HEK293 (cell line): ENCODE measurements around the gene GNAS-AS1.

Experiments used
- CTCF ChIA-PET: fragments of 350-600 bp; formaldehyde crosslinking; extraction: SDS; loops from one replicate; lab custom pipeline; 2021; ENCODE audit warnings: antibody characterized with exemption; lab: Yijun Ruan, JAX
- POLR2A ChIA-PET: fragments of 300-600 bp; formaldehyde crosslinking; extraction: SDS; loops from one replicate; lab custom pipeline; 2020; ENCODE audit warnings: antibody characterized with exemption, inconsistent platforms; lab: Yijun Ruan, JAX
- H3K27ac ChIP-seq: fragments of 200-500 bp; sonication (Bioruptor generic); 2 replicates; pipeline ENCODE4 v1.5.1; 2014; ENCODE audit warnings: low read depth, low read length, control low read depth, inconsistent platforms; ENCODE audit errors: extremely low read depth
- H3K36me3 ChIP-seq, 2 experiments: fragments of 200-500 bp in 1 of 2; sonication (Bioruptor generic) in 1 of 2; 1 replicate in 1 of 2; 2 replicates in 1 of 2; pipeline ENCODE4 v1.5.1; 2014 to 2017; ENCODE audit warnings: inconsistent platforms in 2 of 2, low read length in 2 of 2; ENCODE audit not compliant: control insufficient read depth in 2 of 2, insufficient read depth in 1 of 2
- H3K4me1 ChIP-seq: fragments of 200-500 bp; sonication (Bioruptor generic); 2 replicates; pipeline ENCODE4 v1.5.1; 2014; ENCODE audit warnings: mild to moderate bottlenecking, low read length, inconsistent platforms; ENCODE audit not compliant: control insufficient read depth, insufficient read depth
- H3K4me3 ChIP-seq: 2 replicates; pipeline ENCODE4 v1.5.1; 2011; ENCODE audit warnings: low read depth, mild to moderate bottlenecking, control low read depth, low read length, moderate library complexity
- H3K9me3 ChIP-seq: fragments of 200-500 bp; sonication (Bioruptor generic); 2 replicates; pipeline ENCODE4 v1.5.1; 2014; ENCODE audit warnings: low read depth, low read length, inconsistent platforms; ENCODE audit not compliant: control insufficient read depth, insufficient read depth
- BCL11B ChIP-seq: fragments of 450-650 bp; formaldehyde crosslinking; IDR thresholded peaks from 2 replicates; pipeline ENCODE4 v1.5.1; 2016; ENCODE audit warnings: low read depth, missing biosample characterization, missing genetic modification characterization
- OVOL3 ChIP-seq: fragments of 450-650 bp; formaldehyde crosslinking; IDR thresholded peaks from 2 replicates; pipeline ENCODE4 v1.5.1; 2016; ENCODE audit warnings: missing biosample characterization, missing genetic modification characterization
- PRDM2 ChIP-seq: fragments of 450-650 bp; formaldehyde crosslinking; IDR thresholded peaks from 2 replicates; pipeline ENCODE4 v1.5.1; 2016; ENCODE audit warnings: missing biosample characterization, missing genetic modification characterization, borderline replicate concordance
- REPIN1 ChIP-seq: fragments of 450-650 bp; formaldehyde crosslinking; IDR thresholded peaks from 2 replicates; pipeline ENCODE4 v1.5.1; 2017; ENCODE audit warnings: missing biosample characterization, missing genetic modification characterization, low read depth
- TCF7L2 ChIP-seq: IDR thresholded peaks from 2 replicates; pipeline ENCODE4 v1.6.1; 2011; ENCODE audit warnings: low read depth, mild to moderate bottlenecking, inconsistent platforms, low read length, moderate library complexity, borderline replicate concordance
- ZBTB17 ChIP-seq: fragments of 450-650 bp; formaldehyde crosslinking; IDR thresholded peaks from 2 replicates; pipeline ENCODE4 v1.5.1; 2016; ENCODE audit warnings: missing biosample characterization, missing genetic modification characterization
- ZBTB20 ChIP-seq: fragments of 450-650 bp; formaldehyde crosslinking; IDR thresholded peaks from 2 replicates; pipeline ENCODE4 v1.5.1; 2016; ENCODE audit warnings: missing biosample characterization, missing genetic modification characterization
- ZBTB8A ChIP-seq: fragments of 450-650 bp; formaldehyde crosslinking; IDR thresholded peaks from 2 replicates; pipeline ENCODE4 v1.5.1; 2016; ENCODE audit warnings: missing biosample characterization, missing genetic modification characterization
- ZFP3 ChIP-seq: fragments of 450-650 bp; formaldehyde crosslinking; IDR thresholded peaks from 2 replicates; pipeline ENCODE4 v1.5.1; 2016; ENCODE audit warnings: low read depth, missing biosample characterization, missing genetic modification characterization
- ZFP41 ChIP-seq: fragments of 450-650 bp; formaldehyde crosslinking; IDR thresholded peaks from 2 replicates; pipeline ENCODE4 v1.5.1; 2016; ENCODE audit warnings: missing biosample characterization, missing genetic modification characterization, borderline replicate concordance
- ZIC2 ChIP-seq: fragments of 450-650 bp; formaldehyde crosslinking; IDR thresholded peaks from 2 replicates; pipeline ENCODE4 v1.5.1; 2016; ENCODE audit warnings: missing biosample characterization, missing genetic modification characterization
- ZNF121 ChIP-seq: fragments of 450-650 bp; formaldehyde crosslinking; IDR thresholded peaks from 2 replicates; pipeline ENCODE4 v1.5.1; 2016; ENCODE audit warnings: missing biosample characterization, missing genetic modification characterization
- ZNF202 ChIP-seq: fragments of 450-650 bp; formaldehyde crosslinking; IDR thresholded peaks from 2 replicates; pipeline ENCODE4 v1.5.1; 2016; ENCODE audit warnings: missing biosample characterization, missing genetic modification characterization, borderline replicate concordance
- ZNF214 ChIP-seq: fragments of 450-650 bp; formaldehyde crosslinking; IDR thresholded peaks from 2 replicates; pipeline ENCODE4 v1.5.1; 2017; ENCODE audit warnings: missing biosample characterization, mild to moderate bottlenecking, missing genetic modification characterization, borderline replicate concordance
- ZNF239 ChIP-seq: fragments of 450-650 bp; formaldehyde crosslinking; IDR thresholded peaks from 2 replicates; pipeline ENCODE4 v1.5.1; 2016; ENCODE audit warnings: missing biosample characterization, missing genetic modification characterization
- ZNF24 ChIP-seq: fragments of 450-650 bp; formaldehyde crosslinking; IDR thresholded peaks from 2 replicates; pipeline ENCODE4 v1.5.1; 2016; ENCODE audit warnings: missing biosample characterization, missing genetic modification characterization
- ZNF248 ChIP-seq: fragments of 450-650 bp; formaldehyde crosslinking; IDR thresholded peaks from 2 replicates; pipeline ENCODE4 v1.5.1; 2017; ENCODE audit warnings: missing biosample characterization, missing genetic modification characterization
- ZNF341 ChIP-seq: fragments of 450-650 bp; formaldehyde crosslinking; IDR thresholded peaks from 2 replicates; pipeline ENCODE4; 2016; ENCODE audit warnings: low read depth, missing biosample characterization, missing genetic modification characterization
- ZNF501 ChIP-seq: fragments of 450-650 bp; formaldehyde crosslinking; IDR thresholded peaks from 2 replicates; pipeline ENCODE4 v1.5.1; 2016; ENCODE audit warnings: missing biosample characterization, missing genetic modification characterization
- ZNF571 ChIP-seq: fragments of 450-650 bp; formaldehyde crosslinking; IDR thresholded peaks from 2 replicates; pipeline ENCODE4 v1.5.0; 2017; ENCODE audit warnings: missing biosample characterization, missing genetic modification characterization
- ZNF596 ChIP-seq: fragments of 450-650 bp; IDR thresholded peaks from 2 replicates; pipeline ENCODE4 v1.5.0; 2018; ENCODE audit warnings: missing biosample characterization, mild to moderate bottlenecking, missing genetic modification characterization, moderate library complexity
- ZNF670 ChIP-seq: fragments of 450-650 bp; formaldehyde crosslinking; IDR thresholded peaks from 2 replicates; pipeline ENCODE4 v1.5.1; 2016; ENCODE audit warnings: missing biosample characterization, missing genetic modification characterization, low read depth
- ZNF76 ChIP-seq: fragments of 450-650 bp; formaldehyde crosslinking; IDR thresholded peaks from 2 replicates; pipeline ENCODE4; 2016; ENCODE audit warnings: low read depth, missing biosample characterization, missing genetic modification characterization, borderline replicate concordance
- TF ChIP-seq, protein P1 (sequence below): fragments of 450-650 bp; formaldehyde crosslinking; IDR thresholded peaks from 2 replicates; pipeline ENCODE4 v1.5.1; 2016; ENCODE audit warnings: missing biosample characterization, missing genetic modification characterization

The GNAS-AS1 gene

DNA sequence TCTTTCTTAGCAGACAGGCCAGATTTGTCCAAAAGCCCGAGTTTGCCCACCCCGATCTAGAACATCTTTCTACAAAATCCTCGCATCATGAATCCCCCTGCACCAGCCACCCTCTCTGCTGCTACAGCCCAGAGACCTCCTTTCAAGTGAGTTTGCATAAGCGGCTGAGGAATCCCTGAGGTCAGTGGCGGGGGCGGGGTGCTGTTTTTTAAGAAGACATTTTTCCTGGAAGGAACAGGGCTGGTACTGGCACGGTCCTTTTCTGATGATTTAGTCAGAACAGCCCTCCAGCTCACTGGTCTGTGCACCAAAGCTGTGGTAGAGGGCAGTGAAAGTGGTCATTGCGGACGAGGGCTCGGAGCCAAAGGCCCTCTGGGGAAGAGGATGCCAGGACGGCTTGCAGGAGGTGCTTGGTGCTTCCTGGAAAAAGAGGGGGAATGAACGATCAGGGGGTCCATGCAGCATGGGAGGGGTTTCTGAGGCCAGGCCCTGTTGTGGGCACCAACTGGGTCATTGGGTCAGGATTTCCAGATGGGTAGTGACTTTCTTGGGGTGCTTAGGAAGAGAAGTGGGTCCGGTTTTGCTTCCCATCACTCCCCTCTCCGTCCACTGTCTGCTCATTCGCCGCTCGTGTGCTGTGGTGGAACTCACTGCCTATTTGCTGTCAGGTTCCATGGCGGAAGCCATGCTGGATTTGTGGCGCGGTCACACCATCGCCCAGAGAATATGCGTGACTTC, 50.4 kb downstream of the GNAS-AS1 start:
- CTCF ChIA-PET, result interaction anchor here (0.9 kb wide), 1 partner anchor 604 kb away, joined by 3 read pairs; no protein-coding TSS in a partner anchor

GRCh38 chr20:58797371-58798338, 53.0 kb downstream of the GNAS-AS1 start:
- ChIA-PET POLR2A (no interaction called here), CTCF (no interaction called here)
- H3K27ac ChIP-seq, result no peak overlapping the region
- no peaks in the 10 kb centered on the region for H3K36me3 ChIP-seq
- no peaks in the 10 kb centered on the region for H3K9me3 ChIP-seq
- H3K4me3 ChIP-seq, result no peak overlapping the region
- H3K4me1 ChIP-seq, result no peaks in the 10 kb centered on the region
- TF ChIP-seq ZIC2 (no peak), ZNF501 (tag by site-specific recombination) (no peak), REPIN1 (tag by site-specific recombination) (no peak), ZNF596 (tag by site-specific recombination) (no peak), ZNF214 (tag by site-specific recombination) (no peak), ZFP3 (tag by site-specific recombination) (no peak), ZFP41 (no peak), ZNF239 (tag by site-specific recombination) (no peak), ZNF670 (tag by site-specific recombination) (no peak), ZNF76 (no peak), ZBTB8A (tag by site-specific recombination) (no peak), BCL11B (no peak), TCF7L2 (no peak)
- TF ChIP-seq, protein P1, sequence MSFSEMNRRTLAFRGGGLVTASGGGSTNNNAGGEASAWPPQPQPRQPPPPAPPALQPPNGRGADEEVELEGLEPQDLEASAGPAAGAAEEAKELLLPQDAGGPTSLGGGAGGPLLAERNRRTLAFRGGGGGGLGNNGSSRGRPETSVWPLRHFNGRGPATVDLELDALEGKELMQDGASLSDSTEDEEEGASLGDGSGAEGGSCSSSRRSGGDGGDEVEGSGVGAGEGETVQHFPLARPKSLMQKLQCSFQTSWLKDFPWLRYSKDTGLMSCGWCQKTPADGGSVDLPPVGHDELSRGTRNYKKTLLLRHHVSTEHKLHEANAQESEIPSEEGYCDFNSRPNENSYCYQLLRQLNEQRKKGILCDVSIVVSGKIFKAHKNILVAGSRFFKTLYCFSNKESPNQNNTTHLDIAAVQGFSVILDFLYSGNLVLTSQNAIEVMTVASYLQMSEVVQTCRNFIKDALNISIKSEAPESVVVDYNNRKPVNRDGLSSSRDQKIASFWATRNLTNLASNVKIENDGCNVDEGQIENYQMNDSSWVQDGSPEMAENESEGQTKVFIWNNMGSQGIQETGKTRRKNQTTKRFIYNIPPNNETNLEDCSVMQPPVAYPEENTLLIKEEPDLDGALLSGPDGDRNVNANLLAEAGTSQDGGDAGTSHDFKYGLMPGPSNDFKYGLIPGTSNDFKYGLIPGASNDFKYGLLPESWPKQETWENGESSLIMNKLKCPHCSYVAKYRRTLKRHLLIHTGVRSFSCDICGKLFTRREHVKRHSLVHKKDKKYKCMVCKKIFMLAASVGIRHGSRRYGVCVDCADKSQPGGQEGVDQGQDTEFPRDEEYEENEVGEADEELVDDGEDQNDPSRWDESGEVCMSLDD (tag by site-specific recombination), result no peak

More for the DNA sequence above, 50.4 kb downstream of the GNAS-AS1 start:
- Histone ChIP-seq H3K4me3 (no peak overlapping the region), H3K4me1 (no peaks in the 10 kb centered on the region), H3K36me3 (no peaks in the 10 kb centered on the region), H3K27ac (no peak overlapping the region), H3K9me3 (no peaks in the 10 kb centered on the region)
- POLR2A ChIA-PET, result no interaction called here
- no peak for TF ChIP-seq ZNF248 (tag by site-specific recombination)
- no peak for TF ChIP-seq ZNF571 (tag by site-specific recombination)
- TF ChIP-seq PRDM2 (tag by site-specific recombination), result no peak
- TF ChIP-seq ZNF24, result no peak
- TF ChIP-seq ZNF121 (tag by site-specific recombination), result no peak
- TF ChIP-seq ZNF202, result no peak
- TF ChIP-seq OVOL3, result no peak
- TF ChIP-seq ZBTB17 (tag by site-specific recombination), result no peak
- TF ChIP-seq ZNF341, result no peak
- TF ChIP-seq ZBTB20, result no peak
